Measurements from ENCODE around the gene IMMT. TPM values are rescaled to one million over a fixed set of nuclear protein-coding genes. Genes with fewer than 3 reads are reported as not detected.

IMMT gene
- total RNA-seq, 1 donor from 2014 or later, result 93.1 TPM

DNA sequence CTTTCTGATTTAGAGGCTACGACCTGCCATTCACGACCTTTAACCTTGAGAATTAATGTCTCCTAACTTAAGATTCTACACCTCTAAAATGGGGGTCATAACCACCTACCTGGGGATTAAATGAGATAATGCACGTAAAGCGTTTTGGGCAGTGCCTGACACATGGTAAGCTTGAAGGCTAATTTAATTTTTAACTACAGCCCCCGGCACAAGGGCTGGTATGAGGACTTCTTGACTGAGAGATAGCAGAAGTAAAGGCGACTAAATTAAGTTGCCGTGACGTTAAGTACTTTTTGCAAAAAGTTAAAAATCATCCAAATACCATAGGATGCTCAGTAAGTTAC, 4.5 kb upstream of the IMMT start:
- DNase-seq, result no peak

DNA sequence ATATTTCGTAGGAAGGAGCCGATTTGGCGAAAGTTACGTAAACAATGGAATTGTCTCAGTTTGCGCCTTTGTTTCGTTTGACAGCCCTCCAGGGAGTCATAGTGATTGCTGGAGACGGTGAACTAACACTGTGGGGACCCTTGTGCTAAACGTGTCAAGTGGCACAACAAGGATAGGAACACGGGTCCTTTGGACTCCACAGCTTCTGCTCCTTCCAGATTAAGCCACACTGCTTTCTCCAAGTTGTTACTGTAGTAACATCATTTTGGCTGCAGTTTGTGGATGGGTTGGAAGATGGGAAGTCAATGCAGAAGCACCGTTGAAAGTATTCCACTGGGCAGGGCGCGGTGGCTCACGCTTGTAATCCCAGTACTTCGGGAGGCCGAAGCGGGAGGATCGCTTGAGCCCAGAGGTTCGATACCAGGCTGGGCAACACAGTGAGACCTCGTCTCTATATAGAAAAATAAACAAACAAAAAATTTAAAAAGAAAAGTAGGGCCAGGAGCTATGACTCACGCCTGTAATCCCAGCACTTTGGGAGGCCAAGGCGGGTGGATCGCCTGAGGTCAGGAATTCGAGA, 636 bp upstream of the IMMT start:
- DNase-seq, result no peak

DNA sequence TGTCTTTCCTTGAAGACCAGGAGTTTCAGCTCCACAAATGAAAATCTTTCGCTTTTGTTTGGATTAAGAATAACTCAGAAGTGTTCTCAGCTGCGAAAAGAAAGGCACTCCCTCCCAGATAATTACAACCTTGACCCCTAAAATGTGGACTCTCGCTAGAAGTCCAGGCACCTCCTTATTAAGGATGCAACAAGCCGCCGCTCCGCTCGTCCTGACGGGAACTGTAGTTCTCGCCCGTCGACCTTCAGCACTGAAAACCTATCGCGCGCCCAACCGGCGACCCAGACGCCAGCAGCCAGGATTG, 559 bp downstream of the IMMT start:
- no peak for DNase-seq

DNA sequence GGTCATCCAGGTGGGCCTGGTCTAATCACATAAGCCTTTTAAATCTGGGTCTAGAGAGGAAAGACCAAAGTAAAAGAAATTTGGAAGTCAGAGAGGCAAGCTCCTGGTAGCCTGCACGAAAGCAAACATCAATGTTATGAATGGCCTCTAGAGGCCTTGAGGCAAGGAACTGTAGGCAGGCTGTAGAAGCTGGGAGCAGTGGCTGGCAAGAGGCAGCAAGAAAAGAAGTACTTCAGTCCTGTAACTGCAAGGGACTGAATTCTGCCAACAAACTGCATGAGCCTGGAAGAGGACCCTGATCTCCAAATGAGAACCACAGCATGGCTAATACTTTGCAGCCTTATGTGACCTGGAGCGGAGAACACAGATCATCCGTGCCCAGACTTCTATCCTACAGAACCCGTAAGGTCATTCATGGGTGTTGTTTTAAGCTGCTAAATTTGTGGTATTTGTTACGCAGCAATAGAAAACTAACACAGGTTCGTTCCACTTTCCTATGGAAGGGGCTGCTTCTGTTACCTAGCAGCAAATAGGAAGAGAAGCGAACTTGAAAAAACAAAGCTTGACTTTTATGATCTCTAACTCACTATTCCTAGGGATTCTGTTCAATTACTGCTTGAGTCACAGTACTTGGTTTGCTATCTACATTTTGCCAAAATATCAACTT, 1.2 kb downstream of the IMMT start:
- no peak for DNase-seq

DNA sequence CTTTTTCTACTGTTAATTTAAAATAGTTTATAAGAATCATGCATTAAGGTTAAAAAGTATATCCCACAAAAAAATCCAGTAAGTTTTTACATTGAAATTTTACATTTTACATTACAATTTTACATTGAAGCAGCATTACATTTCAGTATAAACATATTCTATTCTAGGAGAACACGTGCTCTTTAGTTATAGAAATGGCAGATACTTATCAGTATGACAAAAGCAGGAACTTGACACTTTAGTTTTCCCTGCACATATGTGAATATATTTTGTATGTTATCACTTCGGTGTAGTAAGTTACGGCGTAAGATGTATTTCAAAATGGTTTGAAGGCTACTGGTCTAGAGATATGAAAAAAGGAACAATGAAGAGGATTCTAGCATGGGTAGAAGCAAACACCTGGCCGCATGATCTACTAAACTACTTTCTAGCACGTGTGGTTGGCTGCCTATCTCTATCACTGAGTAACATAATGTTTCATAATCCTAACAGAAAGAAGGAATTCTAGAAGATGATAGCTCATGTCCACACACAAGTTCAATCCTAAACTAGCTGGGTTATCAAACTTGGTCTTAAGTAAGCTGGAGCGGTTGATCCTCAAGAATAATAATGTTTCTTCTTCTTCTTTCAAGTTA, 5.4 kb downstream of the IMMT start:
- DNase-seq, result no peak

DNA sequence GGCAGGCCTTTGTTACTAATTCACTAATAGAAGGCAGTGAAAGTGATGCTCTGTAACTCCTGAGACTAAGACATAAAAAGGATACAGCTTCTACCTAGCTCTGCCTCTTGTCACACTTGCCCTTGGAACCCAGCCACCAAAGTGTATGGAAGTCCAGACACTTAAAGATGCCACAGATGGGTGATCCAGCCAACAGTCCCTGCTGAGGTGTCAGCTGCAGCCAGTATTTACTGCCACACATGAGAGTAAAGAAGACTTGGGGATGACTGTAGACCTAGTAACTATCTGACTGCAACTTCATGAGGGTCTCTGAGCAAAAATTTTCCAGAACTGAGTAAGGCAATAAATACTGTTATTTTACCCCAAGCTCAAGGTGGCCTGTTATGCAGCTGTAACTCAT, 8.8 kb downstream of the IMMT start:
- peak; percentile 26 for DNase-seq

DNA sequence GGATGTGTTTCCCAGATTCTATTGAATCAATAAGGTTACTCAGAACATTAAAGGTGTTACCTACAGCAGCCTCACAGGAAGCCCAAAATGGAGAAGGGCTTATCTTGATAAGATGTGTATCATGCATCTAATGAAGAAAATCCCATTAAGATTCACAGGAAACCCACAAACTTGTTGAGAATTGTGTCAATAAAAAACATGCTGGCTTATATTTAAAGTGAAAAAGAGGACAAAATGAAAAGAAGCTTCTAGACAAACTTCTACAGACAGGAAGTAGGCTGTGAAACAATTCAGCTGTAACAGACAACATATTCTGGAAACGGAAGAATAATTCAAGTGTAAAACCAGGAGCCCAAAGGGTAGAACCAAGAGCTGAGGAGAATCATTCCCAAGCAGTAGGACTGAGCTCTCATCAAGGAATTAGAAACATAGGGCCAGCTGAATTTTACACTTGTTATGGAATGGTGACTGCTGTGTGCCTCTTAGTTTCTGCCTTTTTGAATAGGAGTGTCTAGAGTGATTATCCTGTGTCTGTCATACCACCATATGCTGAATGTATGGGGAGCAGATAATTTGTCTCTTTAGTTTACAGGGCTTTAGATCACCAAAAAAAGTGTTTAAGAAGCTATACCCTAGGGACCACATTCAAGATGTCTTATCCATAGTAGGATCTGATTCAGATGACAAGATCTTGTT, 9.6 kb downstream of the IMMT start:
- DNase-seq, result no peak

DNA sequence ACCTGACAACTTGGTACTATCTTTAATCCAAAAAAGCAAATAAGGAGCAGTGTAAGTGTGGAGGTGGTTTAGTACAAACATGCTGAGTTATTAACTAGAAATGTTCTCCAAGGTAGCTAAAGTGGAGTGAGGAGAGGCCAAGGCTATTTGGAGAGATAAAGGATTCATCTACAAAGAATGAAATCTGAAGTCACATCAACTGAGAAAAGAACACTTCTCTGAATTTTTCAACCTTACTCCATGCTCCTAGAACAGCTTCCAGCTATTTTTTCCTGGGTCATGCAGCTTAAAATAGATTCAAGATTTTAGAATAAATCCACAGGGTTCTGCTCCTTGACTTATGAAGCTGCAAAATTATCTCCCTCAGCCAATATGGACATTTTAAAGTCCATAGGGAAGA, 18.7 kb downstream of the IMMT start:
- no peak for DNase-seq

DNA sequence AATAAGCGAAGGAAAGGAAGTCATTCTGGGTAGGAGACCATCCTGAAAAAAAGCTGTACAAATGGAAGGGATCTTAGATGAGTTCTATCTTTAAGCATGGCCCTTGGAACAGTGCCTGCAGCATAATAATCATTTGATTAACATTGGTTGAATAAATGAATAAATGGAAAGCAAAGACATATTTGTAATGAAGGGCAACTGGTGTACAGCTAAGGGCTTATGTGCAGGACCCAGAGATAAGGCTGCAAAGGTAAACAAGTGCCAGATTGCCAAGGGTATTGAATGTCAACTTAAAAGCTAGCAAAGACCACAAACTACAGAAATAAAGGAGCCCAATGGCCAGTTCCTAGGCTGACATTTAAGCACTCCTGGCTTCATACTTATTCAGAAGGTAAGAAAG, 19.4 kb downstream of the IMMT start:
- DNase-seq, result no peak

DNA sequence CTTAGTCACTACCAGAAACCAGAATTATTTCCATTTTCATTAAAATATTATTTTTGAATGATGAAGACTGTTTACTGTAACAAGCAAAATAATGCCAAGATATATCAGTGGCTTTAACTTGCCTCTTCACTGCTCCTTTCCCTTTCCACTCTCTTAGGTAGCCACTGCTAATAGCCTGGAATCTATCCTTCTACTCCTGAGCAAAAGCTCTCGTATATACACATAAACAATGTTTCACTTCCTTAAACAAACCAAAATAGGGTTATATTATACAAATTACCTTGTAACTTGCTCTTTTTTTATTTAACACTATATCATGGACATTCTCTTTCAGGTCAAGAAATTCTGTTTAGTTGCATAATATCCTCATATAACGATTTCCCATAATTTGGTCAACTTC, 20.8 kb downstream of the IMMT start:
- no peak for DNase-seq

DNA sequence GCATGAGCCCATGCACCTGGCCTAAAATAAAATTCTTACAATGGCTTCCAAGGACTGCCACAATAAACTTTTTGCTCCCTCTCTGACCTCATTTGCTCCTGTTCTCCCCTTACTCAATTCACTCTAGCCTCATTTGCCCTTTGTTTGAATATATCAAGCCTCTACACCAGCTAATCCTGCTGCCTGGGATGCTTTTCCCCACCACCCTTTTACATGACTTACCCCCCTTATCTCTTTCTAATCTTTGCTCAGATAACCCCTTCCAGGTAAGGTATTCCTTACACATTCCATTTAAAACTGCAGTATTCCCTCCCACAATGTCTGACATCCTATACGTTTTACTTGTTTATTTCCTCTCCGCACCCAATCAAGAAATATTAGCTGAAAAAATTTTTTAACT, 22.7 kb downstream of the IMMT start:
- no peak for DNase-seq

DNA sequence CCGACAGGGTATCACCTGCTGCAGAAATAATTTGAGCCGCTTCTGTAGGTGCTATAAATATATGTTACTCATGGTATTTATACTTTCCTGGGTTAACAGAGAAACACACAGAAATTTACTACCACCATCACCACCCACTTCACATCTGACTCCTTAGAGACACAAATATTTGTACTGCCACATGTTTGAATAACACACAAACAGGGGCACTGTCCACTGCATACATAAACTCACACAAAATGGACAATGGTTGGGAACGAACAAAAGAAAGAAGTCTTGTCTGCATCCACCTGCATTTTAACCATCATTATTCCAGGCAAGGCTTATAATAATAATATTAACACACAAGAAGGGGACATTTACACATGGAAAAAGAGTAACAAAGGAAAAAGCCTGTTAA, 24.0 kb downstream of the IMMT start:
- DNase-seq, result no peak

DNA sequence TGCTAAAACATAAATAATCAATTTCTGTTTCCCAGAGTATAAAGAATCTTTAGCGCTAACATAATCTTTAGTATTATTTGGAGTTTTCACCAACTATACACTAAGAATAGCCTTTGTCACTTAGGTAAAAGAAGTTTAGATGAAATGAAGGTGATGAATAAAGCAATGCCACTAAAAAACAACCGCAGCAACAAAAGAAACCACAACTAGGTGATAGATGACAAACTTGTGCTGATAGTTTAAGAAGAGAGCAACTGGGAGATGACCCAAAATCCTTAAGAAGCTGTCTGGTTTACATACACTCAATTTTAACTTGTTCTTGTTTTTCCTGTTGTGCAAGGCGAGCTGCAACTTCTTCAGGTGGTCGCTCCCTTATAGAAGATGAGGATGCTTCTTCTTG, 24.8 kb downstream of the IMMT start:
- DNase-seq, result no peak

DNA sequence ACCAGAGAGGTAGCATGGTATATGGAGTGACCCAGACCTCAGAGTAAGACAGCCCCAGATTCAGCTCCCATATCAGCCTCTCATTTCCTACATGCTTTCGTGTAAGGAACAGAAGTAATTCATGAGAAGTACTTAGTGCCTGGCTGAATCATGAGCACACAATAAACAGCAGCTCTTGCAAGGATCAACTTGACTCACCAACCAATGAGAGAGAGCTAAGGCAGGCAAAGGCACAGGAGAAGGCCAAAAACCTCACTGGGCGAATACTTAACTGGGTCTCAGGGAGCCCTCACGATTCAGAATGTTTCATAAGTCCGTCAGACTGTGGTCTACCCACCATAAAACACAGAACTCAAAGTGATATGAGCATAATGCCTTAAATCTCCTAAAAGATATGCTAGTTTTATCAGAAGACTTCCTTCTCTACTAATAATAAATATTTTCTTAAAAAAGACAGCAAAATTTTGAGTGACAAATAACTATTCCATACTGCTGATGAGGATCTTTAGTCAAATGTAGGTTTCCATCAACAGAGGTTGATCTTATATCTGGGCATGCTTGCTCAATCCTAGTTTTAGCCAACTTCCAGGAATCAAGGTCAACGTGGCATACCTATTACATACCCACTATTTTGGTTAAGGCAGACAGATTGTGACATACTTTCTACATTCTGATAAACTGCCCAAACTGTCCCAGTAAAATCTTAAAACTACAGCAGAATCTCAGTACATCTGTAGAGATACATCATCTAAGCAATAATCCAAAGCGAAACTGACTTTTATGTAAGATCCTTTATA, 34.9 kb downstream of the IMMT start:
- no peak for DNase-seq

DNA sequence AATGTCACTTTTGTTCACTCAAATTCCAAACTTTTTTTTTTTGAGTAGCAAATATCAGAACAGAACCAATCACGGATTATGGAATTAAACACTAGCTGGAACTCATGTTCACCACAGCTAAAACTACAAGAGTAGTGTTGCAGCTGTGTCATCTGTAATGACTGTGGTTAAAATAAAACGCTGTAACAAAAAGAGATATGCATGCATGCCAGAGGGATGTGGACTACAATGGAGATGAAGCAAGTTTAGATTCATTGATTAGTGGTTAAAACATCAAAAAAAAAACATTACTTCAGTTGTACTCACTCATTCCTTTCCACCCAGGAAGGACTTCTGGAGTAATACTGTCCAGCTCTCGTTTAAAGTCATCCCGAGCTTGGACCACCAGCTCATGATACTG, 37.0 kb downstream of the IMMT start:
- no peak for DNase-seq

DNA sequence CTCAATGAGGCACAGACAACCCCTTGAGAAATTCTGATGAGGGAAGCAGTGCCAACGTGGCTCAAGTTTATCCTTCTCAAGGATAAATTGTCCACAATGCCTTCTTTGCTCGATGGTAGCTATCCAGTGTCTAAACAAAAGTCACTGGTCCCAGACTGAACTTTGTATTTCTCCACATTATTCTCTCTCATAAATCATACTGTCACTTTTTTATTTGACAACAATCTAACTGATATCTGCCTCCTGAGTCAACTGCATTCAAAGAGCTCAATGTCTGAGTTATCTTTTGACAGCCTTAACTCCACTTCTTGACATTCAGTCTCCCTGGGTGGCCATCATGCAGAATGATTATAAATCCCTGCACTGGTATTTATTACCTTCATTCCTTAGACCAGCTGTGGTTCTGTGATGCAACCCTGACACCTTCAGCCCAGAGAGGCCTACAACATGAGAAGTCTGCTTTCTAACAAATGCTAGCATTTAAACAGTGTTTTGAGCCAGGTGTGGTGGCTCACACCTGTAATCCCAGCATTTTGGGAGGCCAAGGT, 38.2 kb downstream of the IMMT start:
- DNase-seq, result no peak

DNA sequence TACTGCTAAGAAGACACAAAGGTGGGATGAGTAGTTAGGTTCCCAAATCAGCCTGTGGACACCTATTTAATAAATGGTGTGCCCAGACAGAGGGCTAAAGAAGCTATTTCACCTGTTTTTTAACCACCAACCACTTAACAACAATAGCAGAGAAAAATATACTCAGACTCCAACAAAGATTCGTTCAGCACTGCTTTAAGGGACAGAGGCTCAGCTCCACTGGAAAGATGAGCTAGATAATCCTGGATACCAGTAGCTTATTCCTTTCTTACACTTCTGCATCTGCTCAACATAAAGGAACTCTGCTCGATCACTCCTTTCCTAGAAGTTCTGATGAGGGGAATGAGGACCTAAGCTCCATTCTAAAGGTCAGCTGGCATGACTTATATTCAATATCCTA, 44.8 kb downstream of the IMMT start:
- DNase-seq, result no peak

DNA sequence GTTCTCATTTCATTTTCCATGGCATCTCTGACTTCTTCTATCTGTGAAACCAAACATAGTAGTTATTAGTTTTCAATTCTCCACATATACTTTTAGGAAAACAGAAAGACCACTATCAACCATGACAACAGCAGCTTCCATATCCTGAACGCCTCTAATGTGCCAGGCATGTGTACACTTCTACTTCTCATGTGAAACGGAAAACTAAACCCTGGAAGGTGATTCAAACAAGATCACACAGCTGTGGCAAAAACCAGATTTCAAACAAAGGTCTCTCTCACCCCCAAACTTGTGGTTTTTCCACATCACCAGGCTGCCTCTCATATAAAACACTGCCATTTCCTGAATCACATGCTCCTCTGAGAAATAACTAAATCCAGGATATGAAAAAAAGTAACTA, 47.5 kb downstream of the IMMT start:
- DNase-seq, result no peak

DNA sequence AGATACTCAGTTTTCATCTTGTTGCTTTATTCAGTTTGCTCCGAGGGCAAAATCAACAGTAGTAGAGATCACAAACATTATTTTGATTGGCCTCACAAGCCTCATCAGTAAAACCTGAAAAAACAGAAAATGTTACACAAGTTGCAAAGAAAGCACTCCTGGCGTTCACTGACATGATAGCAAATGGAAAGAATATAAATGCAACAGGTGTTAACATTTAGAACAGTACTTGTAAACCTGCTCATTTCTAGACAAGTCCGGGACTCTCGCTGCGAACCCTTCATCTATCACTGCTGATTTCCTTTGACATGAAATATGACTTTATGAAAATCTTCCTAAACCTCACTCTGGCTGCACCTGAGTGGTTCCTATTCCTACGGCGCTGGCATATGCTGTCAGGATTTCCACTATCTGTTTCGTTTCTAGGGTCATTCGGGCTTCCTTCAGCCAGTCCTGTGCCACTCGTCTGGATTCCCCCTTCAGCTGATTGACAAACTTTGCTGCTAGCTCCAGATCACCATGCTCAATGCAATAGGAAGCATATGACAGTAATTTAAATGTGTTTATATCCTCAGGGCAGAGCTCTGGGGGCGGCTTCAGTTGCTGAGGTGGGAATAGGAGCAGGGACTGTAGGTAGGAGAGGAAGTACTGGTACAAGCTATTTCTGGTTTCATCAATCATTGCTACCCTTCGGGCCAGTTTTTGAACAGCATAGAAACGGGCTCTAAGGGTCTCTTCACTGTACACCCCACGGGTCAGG, 51.2 kb downstream of the IMMT start:
- no peak for DNase-seq

DNA sequence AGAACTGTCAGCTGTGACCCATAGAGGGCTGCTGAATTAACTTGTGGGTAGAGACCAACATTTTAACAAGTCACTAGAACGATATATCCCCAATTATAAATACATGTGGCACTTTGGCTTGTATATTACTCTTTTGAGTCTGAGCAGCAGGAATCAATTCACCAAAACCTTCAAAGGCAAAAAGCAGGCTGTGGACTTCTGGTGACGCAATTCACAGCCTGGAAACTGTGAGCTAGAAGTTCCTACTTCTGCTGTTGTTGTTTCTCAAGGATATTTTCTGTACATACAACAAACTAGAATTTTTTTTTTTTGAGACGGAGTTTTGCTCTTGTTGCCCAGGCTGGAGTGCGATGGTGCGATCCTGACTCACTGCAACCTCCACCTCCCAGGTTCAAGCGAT, 52.0 kb downstream of the IMMT start:
- no peak for DNase-seq

DNA sequence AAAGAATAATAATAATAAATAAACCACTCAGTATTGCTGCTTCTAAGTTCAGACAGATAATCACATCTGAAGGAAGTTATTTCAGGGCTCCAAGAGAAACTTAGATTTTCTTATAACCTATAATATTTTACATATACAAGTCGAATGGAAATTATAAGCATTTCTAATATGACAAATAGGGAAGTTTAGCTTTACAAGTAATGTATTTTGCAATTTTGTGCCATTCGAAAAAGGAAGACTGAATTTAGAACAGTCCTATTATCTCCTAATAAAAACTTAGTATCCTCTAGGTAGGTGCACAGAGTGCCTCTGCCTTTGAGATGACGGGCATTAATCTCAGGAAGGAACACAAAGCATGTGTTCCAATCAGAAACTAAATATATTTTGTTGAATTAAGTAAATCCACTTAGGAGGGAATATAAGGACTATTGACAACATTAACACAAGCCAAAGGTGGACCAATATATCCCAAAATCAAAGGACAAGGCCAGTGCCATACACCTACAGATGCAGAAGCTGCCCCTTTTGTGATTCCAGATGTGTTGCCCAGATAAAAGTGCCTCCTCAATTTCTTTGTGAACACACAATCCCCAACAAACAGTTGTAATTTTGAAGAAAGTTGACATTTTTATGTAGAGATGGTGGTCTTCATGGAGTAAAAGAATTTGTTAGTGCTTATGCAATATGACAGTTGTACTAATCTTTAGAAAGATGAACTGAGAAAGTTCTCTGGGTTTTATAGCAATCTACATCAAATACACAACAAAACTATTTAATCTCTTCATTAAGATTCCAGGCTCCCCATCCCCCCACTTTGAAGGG, 52.6 kb downstream of the IMMT start:
- no peak for DNase-seq

Measured in tongue (tissue), 2 donors.